ENCODE data around the gene AUH. TPM values are rescaled to one million over a fixed set of nuclear protein-coding genes. Genes with fewer than 3 reads are reported as not detected.

The AUH gene
- polyA plus RNA-seq, 1 donor: 41.5 TPM

GRCh38 chr9:91341258-91341746, 20.4 kb downstream of the AUH start:
- no peak for DNase-seq

GRCh38 chr9:91340395-91340967, 21.2 kb downstream of the AUH start:
- DNase-seq: no peak

- DNase-seq: no peak
Observed at GRCh38 chr9:91338681-91339080, 23.0 kb downstream of the AUH start.

- no peak for DNase-seq
Observed at GRCh38 chr9:91336786-91337185, 24.9 kb downstream of the AUH start.

DNA sequence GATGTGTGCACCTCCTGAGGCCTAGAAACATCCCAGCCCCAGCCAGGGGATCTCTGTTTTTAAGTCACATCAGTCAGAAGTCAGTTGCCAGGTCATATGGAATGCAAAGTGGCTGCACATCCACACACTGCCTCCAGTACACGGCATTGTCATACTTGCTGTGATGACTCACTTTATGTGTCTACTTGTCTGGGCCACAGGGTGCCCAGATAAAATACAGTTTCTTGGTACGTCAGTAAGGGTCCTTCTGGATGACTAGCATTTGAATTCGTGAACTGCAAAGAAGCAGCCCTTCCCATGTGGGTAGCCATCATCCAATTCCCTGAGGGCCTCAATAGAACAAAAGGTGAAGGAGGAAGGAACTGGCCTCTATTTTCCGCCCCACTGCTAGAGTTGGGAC, 27.7 kb downstream of the AUH start:
- no peak for DNase-seq

- no peak for DNase-seq
Observed at GRCh38 chr9:91333551-91333950, 28.2 kb downstream of the AUH start.

DNA sequence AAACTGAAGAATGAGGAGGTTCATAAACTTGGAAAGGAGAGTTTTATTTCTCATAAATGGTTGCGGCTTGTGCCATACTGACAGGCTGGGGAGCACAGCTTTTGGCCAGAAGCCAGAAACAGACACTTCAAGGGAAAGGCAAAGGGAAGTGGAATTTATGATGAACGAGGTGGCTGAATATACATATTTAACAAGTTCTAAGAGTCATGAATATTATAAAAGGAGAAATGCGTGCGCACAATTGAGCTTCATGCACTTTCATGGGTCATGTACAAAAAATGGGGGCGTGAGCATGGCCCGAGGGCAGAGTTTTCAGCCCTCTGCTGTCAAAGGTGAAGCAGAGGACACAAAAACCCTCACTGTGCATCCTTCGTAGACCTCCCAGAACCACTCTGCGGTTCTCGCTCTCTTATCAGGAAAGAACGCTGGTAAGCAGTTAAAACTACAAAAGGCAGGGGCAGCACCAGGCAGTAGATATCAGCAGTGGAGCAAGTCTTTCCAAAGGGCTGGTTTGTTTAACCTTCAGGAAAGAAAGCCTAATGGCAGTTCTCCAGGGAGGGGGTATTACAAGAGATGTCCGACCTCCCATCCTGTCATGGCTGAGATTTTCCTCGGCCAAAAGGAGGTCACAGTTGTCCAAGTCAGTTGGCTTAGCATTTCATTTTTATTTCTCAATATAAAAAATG, 29.0 kb downstream of the AUH start:
- DNase-seq: no peak

DNA sequence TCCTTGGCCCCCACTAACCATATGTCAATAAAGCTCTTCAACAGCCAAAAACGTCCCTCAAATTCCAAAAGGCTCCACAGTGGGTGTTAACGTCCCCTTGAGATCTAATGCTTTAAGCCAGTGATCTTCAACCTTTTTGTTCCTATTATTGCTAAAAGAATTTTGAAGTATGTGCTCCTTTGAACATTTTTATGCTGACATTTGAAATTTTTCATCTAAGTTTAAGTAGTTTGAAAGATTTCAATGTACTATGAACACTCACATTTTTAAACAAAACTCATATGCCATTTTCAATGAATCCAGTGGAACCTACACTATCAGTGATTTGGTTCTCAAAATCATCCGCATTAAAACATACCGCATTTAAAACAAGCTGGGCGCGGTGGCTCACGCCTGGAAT, 29.9 kb downstream of the AUH start:
- DNase-seq: no peak

GRCh38 chr9:91328186-91328585, 33.5 kb downstream of the AUH start:
- no peak for DNase-seq

- DNase-seq: no peak
Observed at GRCh38 chr9:91321691-91322090, 40.0 kb downstream of the AUH start.

- DNase-seq: no peak
Observed at GRCh38 chr9:91320299-91320698, 41.4 kb downstream of the AUH start.

DNA sequence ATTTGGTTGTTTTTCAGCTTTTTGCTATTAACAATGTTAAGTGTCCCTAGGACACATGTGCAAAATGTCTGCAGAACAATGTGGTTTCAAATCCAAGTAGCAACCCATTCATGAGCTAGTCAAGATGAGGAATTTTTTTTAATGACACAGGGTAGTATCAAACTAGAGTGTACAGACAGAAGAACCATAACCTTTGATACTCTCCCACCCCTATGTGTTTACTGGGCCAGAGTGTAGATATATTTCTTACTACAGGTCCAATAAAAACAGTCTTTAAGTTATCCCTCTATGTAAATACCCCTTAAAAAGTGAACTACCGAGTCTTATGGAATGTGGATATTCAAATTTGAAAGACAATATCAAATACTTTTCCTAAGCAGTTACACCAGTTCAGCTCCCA, 45.6 kb downstream of the AUH start:
- no peak for DNase-seq

DNA sequence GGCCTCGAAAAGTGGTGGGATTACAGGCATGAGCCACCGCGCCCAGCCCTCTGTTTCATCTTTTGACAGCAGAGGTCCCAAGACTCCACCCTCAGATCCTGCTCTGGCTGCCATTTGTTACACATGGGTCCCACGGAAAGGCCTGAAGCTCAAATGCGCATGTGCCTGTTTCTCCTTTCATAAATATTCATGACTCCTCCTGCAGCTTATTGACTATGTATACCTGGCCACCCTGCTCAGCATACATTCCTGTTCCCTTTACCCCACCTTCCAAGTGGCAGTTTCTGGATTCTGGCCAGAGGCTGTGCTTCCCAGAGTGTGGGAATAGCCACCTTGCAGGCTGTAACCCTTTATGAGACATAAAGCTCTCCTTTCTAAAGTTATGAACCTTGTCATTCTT, 46.5 kb downstream of the AUH start:
- peak; percentile 31 for DNase-seq

- peak; percentile 26 for DNase-seq
Observed at GRCh38 chr9:91312717-91313325, 48.9 kb downstream of the AUH start.

DNA sequence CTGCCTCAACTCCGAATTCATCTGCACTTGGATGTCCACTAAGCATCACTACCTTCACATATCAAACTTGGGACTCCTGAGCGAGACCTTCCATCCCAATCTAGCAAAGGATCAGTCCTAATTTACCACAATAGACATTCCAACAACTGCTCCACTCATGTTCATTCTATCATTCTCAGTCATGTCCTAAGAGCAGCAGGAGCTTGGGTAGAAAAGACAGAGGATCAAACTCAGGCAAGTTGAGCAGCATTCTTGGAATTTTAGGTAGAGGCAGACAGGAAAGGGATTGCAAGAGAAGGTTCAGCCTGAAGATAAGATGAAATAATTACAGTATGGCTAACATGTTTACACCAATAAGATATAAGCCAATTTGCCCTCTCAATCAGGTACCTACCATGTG, 51.7 kb downstream of the AUH start:
- no peak for DNase-seq

DNA sequence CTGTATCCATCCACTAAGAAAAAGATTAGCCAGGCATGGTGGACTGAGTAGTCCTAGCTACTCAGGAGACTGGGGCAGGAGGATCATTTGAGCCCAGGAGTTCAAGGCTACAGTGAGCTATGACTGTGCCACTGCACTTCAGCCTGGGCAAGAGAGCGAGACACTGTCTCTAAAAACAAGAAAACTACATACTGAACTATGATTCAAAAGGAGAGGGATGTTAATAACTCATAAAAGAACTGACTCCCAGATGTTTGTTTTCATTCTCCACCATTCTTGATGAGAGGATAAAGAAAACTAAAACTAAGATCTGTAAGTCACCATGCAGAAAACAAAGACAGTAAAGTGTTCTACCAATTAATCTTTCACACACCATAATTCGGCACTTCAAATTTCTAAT, 53.5 kb downstream of the AUH start:
- no peak for DNase-seq

GRCh38 chr9:91307279-91307678, 54.4 kb downstream of the AUH start:
- no peak for DNase-seq

- no peak for DNase-seq
Observed at GRCh38 chr9:91306296-91306630, 55.5 kb downstream of the AUH start.

- DNase-seq: no peak
Observed at GRCh38 chr9:91305596-91306295, 56.0 kb downstream of the AUH start.

DNA sequence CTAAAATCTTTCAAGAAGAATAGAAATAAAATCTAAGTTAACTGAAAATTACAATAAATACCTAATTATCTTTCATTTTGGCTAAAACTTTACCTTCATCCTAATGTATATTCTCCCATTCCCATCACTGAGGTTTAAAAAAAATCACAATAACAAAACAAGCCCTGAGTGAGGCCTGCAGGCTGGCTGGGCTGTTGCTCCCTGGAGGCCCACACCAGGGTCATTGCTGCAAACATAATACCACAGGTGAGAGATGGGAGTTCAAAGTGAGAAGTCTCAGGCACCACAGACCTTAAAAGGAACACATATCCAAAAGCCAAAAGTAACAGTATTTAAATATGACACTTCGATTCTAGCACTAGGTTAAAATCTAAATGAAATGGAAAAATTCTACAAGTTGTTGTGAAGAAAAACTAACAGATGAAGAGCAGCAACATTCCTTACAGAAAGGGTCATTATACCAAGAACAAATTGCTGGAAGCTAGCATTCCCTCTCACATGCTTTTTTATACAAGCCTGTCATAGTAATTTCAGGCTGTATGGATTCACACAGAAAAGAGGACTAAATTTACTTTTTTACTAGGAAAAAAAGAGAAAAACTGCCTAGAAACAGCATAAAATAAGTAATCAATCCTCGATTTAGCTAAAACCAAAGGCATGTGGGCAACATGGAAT, 57.8 kb downstream of the AUH start:
- no peak for DNase-seq

DNA sequence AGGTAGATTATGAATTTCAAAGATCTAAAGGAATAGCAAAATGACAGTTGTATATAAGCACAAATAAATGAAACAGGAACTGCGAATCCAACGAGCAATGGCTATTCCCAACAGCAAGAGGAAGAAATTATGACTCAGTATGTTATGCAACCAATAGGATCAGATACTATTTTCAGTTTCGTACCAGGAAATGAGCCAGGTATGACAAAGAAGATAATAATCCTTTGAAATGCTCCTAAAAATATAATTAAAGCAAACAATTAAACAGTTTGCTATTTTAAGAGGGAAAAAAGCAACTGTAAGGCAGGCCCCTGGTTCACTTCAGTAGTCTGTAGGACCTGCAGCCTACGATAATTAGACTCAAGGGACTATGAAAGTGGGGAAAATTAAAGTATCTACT, 58.9 kb downstream of the AUH start:
- no peak for DNase-seq

DNA sequence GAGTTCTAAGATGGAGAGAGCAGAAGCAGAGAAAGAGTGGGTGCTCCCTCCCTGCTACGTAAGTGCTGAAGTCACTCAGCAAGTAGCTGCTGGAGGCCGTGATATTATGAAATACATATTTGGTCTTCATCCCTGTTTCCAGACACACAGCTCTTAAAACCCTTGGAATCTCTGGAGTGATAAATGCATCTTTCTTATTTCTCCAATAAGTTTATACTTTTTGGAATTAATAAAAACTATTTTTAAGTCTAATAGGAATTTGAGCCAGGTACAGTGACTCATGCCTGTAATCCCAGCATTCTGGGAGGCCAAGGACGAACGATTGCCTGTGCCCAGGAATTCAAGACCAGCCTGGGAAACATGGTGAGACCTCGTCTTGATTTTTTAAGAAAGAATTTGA, 60.6 kb downstream of the AUH start:
- no peak for DNase-seq

DNA sequence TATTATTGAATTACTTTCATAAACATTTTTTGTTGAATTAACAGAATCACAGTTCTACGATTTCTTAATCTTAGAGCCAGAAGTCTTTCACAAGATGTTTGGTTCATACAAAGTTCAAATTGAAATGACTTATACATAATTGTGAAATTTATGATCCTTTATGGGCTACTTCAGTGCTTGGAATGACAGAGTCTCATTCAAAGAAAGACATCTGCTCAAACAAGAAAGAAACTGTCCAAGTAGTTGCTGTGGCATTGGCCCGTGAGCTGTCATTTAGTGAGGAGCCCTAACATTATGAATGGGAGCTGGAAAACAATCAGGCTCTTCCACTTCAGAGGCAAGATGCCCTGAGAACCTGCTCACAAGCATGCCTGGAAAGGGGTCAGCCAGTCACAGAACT, 63.4 kb downstream of the AUH start:
- no peak for DNase-seq

Measured in left kidney (tissue), 2 donors.